Measurements from ENCODE around the gene SEMA5A. TPM values are rescaled to one million over a fixed set of nuclear protein-coding genes. Genes with fewer than 3 reads are reported as not detected.

Gene SEMA5A
- total and polyA plus RNA-seq, 2 of the 8 experiments (the other 6 are each of a cell fraction or from before 2014, with no cell fraction given) = 5.3 to 8.9 TPM

- TF ChIP-seq, protein P1, sequence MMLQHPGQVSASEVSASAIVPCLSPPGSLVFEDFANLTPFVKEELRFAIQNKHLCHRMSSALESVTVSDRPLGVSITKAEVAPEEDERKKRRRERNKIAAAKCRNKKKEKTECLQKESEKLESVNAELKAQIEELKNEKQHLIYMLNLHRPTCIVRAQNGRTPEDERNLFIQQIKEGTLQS (IDR thresholded peaks at IDR 0.05; ENCODE audit: insufficient read depth, low read depth, low read length) = no peak
- no peak for TF ChIP-seq RAD21 (IDR thresholded peaks at IDR 0.05 in 1 of 2, conservative IDR thresholded peaks at IDR 0.05 in 1 of 2; ENCODE audit: low read depth in 2 of 2, low read length in 2 of 2)
Measured at GRCh38 chr5:9090381-9091026, 455.4 kb downstream of the SEMA5A start (continued).

Data from H1 (cell line).